Glutamatergic neuron (in vitro differentiated cells): ENCODE results near the gene ARRDC4. TPM values are rescaled to one million over a fixed set of nuclear protein-coding genes. Genes with fewer than 3 reads are reported as not detected.

Source experiments
- DNase-seq: peaks from one replicate; pipeline ENCODE4 v3.0.0; 2022
- H3K27ac Mint-ChIP-seq: one replicate; pipeline ENCODE4 v1.8.0; 2020; ENCODE audit warnings: mild to moderate bottlenecking, mixed read lengths, inconsistent platforms; ENCODE audit not compliant: unreplicated experiment
- H3K27me3 Mint-ChIP-seq: one replicate; pipeline ENCODE4 v1.8.0; 2020; ENCODE audit warnings: mild to moderate bottlenecking, moderate library complexity, mixed read lengths, inconsistent platforms; ENCODE audit not compliant: unreplicated experiment
- H3K36me3 Mint-ChIP-seq: one replicate; pipeline ENCODE4 v1.8.0; 2020; ENCODE audit warnings: mild to moderate bottlenecking, mixed read lengths, inconsistent platforms; ENCODE audit not compliant: unreplicated experiment
- H3K4me1 Mint-ChIP-seq: one replicate; pipeline ENCODE4 v1.8.0; 2020; ENCODE audit warnings: mild to moderate bottlenecking, low read depth, mixed read lengths, inconsistent platforms; ENCODE audit not compliant: unreplicated experiment
- H3K4me3 Mint-ChIP-seq: one replicate; pipeline ENCODE4 v1.8.0; 2020; ENCODE audit warnings: mild to moderate bottlenecking, mixed read lengths, inconsistent platforms; ENCODE audit not compliant: unreplicated experiment
- H3K9me3 Mint-ChIP-seq: one replicate; pipeline ENCODE4 v1.8.0; 2020; ENCODE audit warnings: mild to moderate bottlenecking, moderate library complexity, mixed read lengths, inconsistent platforms; ENCODE audit not compliant: unreplicated experiment
- CTCF ChIP-seq: fragments of 200-600 bp; sonication (generic); IDR thresholded peaks from one replicate; pipeline ENCODE4 v1.5.0; 2021; ENCODE audit not compliant: partially characterized antibody, unreplicated experiment
- total RNA-seq: library from RNA; stranded (reverse); fragmentation: NEBNext Ultra II Directional; extraction: Animal tissue kit (Norgen Biotek cat#: 25700); gene quantifications from one replicate; pipeline ENCODE4 v1.2.1, GENCODE V29; 2021; ENCODE audit not compliant: unreplicated experiment

The ARRDC4 gene
- total RNA-seq, 1 donor from 2014 or later: 16.9 TPM

GRCh38 chr15:97989299-97989698 is 28.8 kb downstream of the ARRDC4 start:
- DNase-seq: no peak
- Mint-ChIP-seq H3K36me3 (peaks cover 9% of the 10 kb centered on the region), H3K4me3 (no peak overlapping the region), H3K4me1 (no peaks in the 10 kb centered on the region), H3K27ac (no peak overlapping the region), H3K27me3 (peaks cover 2% of the 10 kb centered on the region), H3K9me3 (peaks cover 3% of the 10 kb centered on the region)
- TF ChIP-seq CTCF: no peak

- H3K4me1 Mint-ChIP-seq: no peaks in the 10 kb centered on the region
- H3K27me3 Mint-ChIP-seq: peaks cover 2% of the 10 kb centered on the region
- H3K9me3 Mint-ChIP-seq: no peaks in the 10 kb centered on the region
Observed at GRCh38 chr15:97991972-97992541, 31.6 kb downstream of the ARRDC4 start.

GRCh38 chr15:97992823-97993222 is 32.3 kb downstream of the ARRDC4 start:
- H3K27me3 Mint-ChIP-seq: peaks cover 2% of the 10 kb centered on the region
- no peak overlapping the region for H3K4me3 Mint-ChIP-seq
- H3K36me3 Mint-ChIP-seq: no peaks in the 10 kb centered on the region
- TF ChIP-seq CTCF: no peak
- H3K27ac Mint-ChIP-seq: no peak overlapping the region
- H3K9me3 Mint-ChIP-seq: no peaks in the 10 kb centered on the region
- no peak for DNase-seq
- H3K4me1 Mint-ChIP-seq: no peaks in the 10 kb centered on the region

More at GRCh38 chr15:97991972-97992541, 31.6 kb downstream of the ARRDC4 start:
- no peak for TF ChIP-seq CTCF
- Mint-ChIP-seq H3K4me3 (no peak overlapping the region), H3K27ac (no peak overlapping the region), H3K36me3 (no peaks in the 10 kb centered on the region)
- no peak for DNase-seq

GRCh38 chr15:97993310-97993738 is 32.8 kb downstream of the ARRDC4 start:
- Mint-ChIP-seq H3K4me1 (peaks cover under 1% of the 10 kb centered on the region), H3K9me3 (no peaks in the 10 kb centered on the region), H3K4me3 (no peak overlapping the region), H3K27ac (no peak overlapping the region), H3K36me3 (no peaks in the 10 kb centered on the region), H3K27me3 (no peaks in the 10 kb centered on the region)
- DNase-seq: no peak
- no peak for TF ChIP-seq CTCF

- Mint-ChIP-seq H3K27ac (no peak overlapping the region), H3K36me3 (no peaks in the 10 kb centered on the region), H3K27me3 (no peaks in the 10 kb centered on the region), H3K9me3 (no peaks in the 10 kb centered on the region), H3K4me3 (no peak overlapping the region), H3K4me1 (peaks cover 3% of the 10 kb centered on the region)
- TF ChIP-seq CTCF: no peak
- no peak for DNase-seq
Observed at GRCh38 chr15:97994236-97994635, 33.7 kb downstream of the ARRDC4 start.
